HG02938 (cell line): ENCODE results near the gene DEFB127.
"Not testable (repeated sequence)": the region's sequence is repeated elsewhere in the genome, so short reads cannot be mapped to it uniquely, and the experiment has no call there.

ENCODE experiments used
- ATAC-seq: cut with Tn5 transposase; IDR thresholded peaks from one replicate; pipeline ENCODE4 v1.9.1; 2021; ENCODE audit warnings: mild to moderate bottlenecking, moderate library complexity; ENCODE audit not compliant: unreplicated experiment

The DEFB127 gene

GRCh38 chr20:157154-157553, at the start of gene DEFB127:
TSS of gene DEFB127 (plus strand) at chr20:157454. CDS start at chr20:157545, 91 bp downstream.
- ATAC-seq, result no peak

GRCh38 chr20:112396-112795, 44.9 kb upstream of the DEFB127 start:
- no peak for ATAC-seq

GRCh38 chr20:117518-117917, 39.7 kb upstream of the DEFB127 start:
- no peak for ATAC-seq

GRCh38 chr20:129786-130323, 27.4 kb upstream of the DEFB127 start:
- ATAC-seq, result not testable (repeated sequence)

- ATAC-seq, result no peak
Measured at GRCh38 chr20:137668-138490, 19.4 kb upstream of the DEFB127 start.

- ATAC-seq, result no peak
Measured at GRCh38 chr20:142290-142689, 15.0 kb upstream of the DEFB127 start, which contains the start of gene DEFB126. TSS of gene DEFB126 (plus strand) at chr20:142590. CDS start at chr20:142629, 39 bp downstream.

- ATAC-seq, result no peak
Measured at GRCh38 chr20:145877-146276, 11.4 kb upstream of the DEFB127 start.

- no peak for ATAC-seq
Measured at GRCh38 chr20:152131-152530, 5.1 kb upstream of the DEFB127 start.

- no peak for ATAC-seq
Measured at GRCh38 chr20:164618-165017, 7.4 kb downstream of the DEFB127 start.

- ATAC-seq, result no peak
Measured at GRCh38 chr20:168876-169275, 11.6 kb downstream of the DEFB127 start.

- ATAC-seq, result no peak
Measured at GRCh38 chr20:184288-184687, 27.0 kb downstream of the DEFB127 start.

GRCh38 chr20:187733-188132, 30.5 kb downstream of the DEFB127 start:
- no peak for ATAC-seq

GRCh38 chr20:189611-190010, 32.4 kb downstream of the DEFB127 start, which contains the start of gene DEFB128:
TSS of gene DEFB128 (minus strand) at chr20:189711. CDS start at chr20:189623, 88 bp downstream.
- no peak for ATAC-seq

- no peak for ATAC-seq
Measured at GRCh38 chr20:198225-198624, 41.0 kb downstream of the DEFB127 start.

- ATAC-seq, result no peak
Measured at GRCh38 chr20:199996-200395, 42.7 kb downstream of the DEFB127 start.

GRCh38 chr20:203630-204029, 46.4 kb downstream of the DEFB127 start:
- not testable (repeated sequence) for ATAC-seq
